ENCODE measurements around the gene ZFP42.

Gene ZFP42

GRCh38 chr4:188053302-188053701 is 57.7 kb downstream of the ZFP42 start:
- Histone ChIP-seq H3K4me3 (no peak overlapping the region), H3K36me3 (ENCODE audit: insufficient read depth, low read length) (no peaks in the 10 kb centered on the region), H3K27ac (no peak overlapping the region), H3K9me3 (ENCODE audit: low read depth, low read length) (no peaks in the 10 kb centered on the region), H3K9ac (ENCODE audit: insufficient read length) (no peak overlapping the region)
- no peak for TF ChIP-seq FOXP2 (optimal IDR thresholded peaks at IDR 0.05; ENCODE audit: control extremely low read depth, extremely low read length, insufficient read depth)
- no peak for TF ChIP-seq POLR2AphosphoS5 (IDR thresholded peaks at IDR 0.05; ENCODE audit: borderline replicate concordance, low read depth, low read length)
- TF ChIP-seq EZH2 (IDR thresholded peaks at IDR 0.05), result no peak
- DNase-seq (ENCODE audit: low read depth, low spot score), result no peak

All from SK-N-MC (cell line).